Prostate gland (tissue), 2 donors: Measurements from ENCODE around the gene EXO1.

ENCODE experiments used
- CTCF ChIP-seq, 4 experiments: fragments of 200-600 bp in 2 of 4; fragments of 450-650 bp in 2 of 4; sonication (generic) in 2 of 4; IDR thresholded peaks; 1 replicate in 3 of 4; 2 replicates in 1 of 4; pipeline ENCODE4 v1.5.1; 2016 to 2019; ENCODE audit warnings: antibody characterized with exemption in 4 of 4, mild to moderate bottlenecking in 2 of 4, moderate library complexity in 2 of 4
- POLR2A ChIP-seq: fragments of 450-650 bp; IDR thresholded peaks from one replicate; pipeline ENCODE4 v1.6.1; 2016; ENCODE audit warnings: antibody characterized with exemption, mild to moderate bottlenecking
- POLR2AphosphoS5 ChIP-seq: sonication (generic); formaldehyde crosslinking; IDR thresholded peaks from one replicate; pipeline ENCODE4 v1.6.1; 2017; ENCODE audit warnings: antibody characterized with exemption

- TF ChIP-seq CTCF (IDR thresholded peaks at IDR 0.05) (no peak), POLR2AphosphoS5 (no peak), POLR2A (no peak)
Observed at GRCh38 chr1:241916196-241916595, 68.2 kb downstream of the EXO1 start.
